Neural cell (in vitro differentiated cells): ENCODE data around the gene BEX3.

Experiments used
- EP300 ChIP-seq: fragments of 450-650 bp; conservative IDR thresholded peaks from 2 replicates; pipeline ENCODE4 v1.6.1; 2014; ENCODE audit warnings: antibody characterized with exemption, mild to moderate bottlenecking, moderate library complexity; ENCODE audit not compliant: poor library complexity, severe bottlenecking
- EZH2 ChIP-seq: fragments of 200-600, 300-800 bp; shearing (Covaris generic), sonication (generic); IDR thresholded peaks from 2 replicates; pipeline ENCODE4 v1.6.1; 2014; ENCODE audit warnings: antibody characterized with exemption, low read length, borderline replicate concordance, mild to moderate bottlenecking; ENCODE audit not compliant: insufficient read depth, poor library complexity, severe bottlenecking
- MXI1 ChIP-seq: fragments of 450-650 bp; conservative IDR thresholded peaks from 2 replicates; pipeline ENCODE4 v1.6.1; 2014; ENCODE audit warnings: antibody characterized with exemption, mild to moderate bottlenecking; ENCODE audit not compliant: poor library complexity, severe bottlenecking
- POLR2AphosphoS5 ChIP-seq: IDR thresholded peaks from 2 replicates; pipeline ENCODE4 v1.6.1; 2012
- RAD21 ChIP-seq: fragments of 450-650 bp; conservative IDR thresholded peaks from 2 replicates; pipeline ENCODE4 v1.6.1; 2014; ENCODE audit warnings: antibody characterized with exemption, mild to moderate bottlenecking, moderate library complexity
- TAF1 ChIP-seq: IDR thresholded peaks from 2 replicates; pipeline ENCODE4 v1.6.1; 2012; ENCODE audit warnings: low read depth
- TF ChIP-seq, protein P1 (sequence below): fragments of 450-650 bp; IDR thresholded peaks from 2 replicates; pipeline ENCODE4 v1.5.1; 2014; ENCODE audit warnings: antibody characterized with exemption, mild to moderate bottlenecking, moderate library complexity; ENCODE audit not compliant: poor library complexity, severe bottlenecking
- TF ChIP-seq, protein P2 (sequence below): IDR thresholded peaks from 2 replicates; pipeline ENCODE4 v1.6.1; 2012; ENCODE audit warnings: borderline replicate concordance

DNA sequence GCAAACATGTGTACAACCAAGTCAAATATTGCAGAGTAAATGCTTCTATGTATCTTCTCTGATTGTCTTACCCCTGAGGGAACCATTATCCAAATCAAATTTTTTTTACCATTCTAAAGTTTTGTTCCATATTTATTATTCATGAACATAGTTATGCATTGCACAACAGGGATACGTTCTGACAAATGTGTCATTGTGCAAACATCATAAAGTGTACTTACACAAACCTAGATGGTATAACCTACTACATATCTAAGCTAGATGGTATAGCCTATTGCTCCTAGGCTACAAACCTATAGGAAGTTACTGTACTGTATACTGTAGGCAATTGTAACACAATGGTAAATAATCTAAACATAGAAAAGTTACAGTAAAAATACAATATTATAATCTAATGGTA, 23.4 kb downstream of the BEX3 start:
- TF ChIP-seq EZH2 = no peak
- TF ChIP-seq EP300 = no peak
- no peak for TF ChIP-seq POLR2AphosphoS5
- TF ChIP-seq, protein P1, sequence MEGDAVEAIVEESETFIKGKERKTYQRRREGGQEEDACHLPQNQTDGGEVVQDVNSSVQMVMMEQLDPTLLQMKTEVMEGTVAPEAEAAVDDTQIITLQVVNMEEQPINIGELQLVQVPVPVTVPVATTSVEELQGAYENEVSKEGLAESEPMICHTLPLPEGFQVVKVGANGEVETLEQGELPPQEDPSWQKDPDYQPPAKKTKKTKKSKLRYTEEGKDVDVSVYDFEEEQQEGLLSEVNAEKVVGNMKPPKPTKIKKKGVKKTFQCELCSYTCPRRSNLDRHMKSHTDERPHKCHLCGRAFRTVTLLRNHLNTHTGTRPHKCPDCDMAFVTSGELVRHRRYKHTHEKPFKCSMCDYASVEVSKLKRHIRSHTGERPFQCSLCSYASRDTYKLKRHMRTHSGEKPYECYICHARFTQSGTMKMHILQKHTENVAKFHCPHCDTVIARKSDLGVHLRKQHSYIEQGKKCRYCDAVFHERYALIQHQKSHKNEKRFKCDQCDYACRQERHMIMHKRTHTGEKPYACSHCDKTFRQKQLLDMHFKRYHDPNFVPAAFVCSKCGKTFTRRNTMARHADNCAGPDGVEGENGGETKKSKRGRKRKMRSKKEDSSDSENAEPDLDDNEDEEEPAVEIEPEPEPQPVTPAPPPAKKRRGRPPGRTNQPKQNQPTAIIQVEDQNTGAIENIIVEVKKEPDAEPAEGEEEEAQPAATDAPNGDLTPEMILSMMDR = no peak
- TF ChIP-seq, protein P2, sequence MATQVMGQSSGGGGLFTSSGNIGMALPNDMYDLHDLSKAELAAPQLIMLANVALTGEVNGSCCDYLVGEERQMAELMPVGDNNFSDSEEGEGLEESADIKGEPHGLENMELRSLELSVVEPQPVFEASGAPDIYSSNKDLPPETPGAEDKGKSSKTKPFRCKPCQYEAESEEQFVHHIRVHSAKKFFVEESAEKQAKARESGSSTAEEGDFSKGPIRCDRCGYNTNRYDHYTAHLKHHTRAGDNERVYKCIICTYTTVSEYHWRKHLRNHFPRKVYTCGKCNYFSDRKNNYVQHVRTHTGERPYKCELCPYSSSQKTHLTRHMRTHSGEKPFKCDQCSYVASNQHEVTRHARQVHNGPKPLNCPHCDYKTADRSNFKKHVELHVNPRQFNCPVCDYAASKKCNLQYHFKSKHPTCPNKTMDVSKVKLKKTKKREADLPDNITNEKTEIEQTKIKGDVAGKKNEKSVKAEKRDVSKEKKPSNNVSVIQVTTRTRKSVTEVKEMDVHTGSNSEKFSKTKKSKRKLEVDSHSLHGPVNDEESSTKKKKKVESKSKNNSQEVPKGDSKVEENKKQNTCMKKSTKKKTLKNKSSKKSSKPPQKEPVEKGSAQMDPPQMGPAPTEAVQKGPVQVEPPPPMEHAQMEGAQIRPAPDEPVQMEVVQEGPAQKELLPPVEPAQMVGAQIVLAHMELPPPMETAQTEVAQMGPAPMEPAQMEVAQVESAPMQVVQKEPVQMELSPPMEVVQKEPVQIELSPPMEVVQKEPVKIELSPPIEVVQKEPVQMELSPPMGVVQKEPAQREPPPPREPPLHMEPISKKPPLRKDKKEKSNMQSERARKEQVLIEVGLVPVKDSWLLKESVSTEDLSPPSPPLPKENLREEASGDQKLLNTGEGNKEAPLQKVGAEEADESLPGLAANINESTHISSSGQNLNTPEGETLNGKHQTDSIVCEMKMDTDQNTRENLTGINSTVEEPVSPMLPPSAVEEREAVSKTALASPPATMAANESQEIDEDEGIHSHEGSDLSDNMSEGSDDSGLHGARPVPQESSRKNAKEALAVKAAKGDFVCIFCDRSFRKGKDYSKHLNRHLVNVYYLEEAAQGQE = no peak
- no peak for TF ChIP-seq RAD21
- no peak for TF ChIP-seq TAF1
- TF ChIP-seq MXI1 = no peak
